HCT116 (cell line): Measurements from ENCODE around the gene BLID. TPM values are rescaled to one million over a fixed set of nuclear protein-coding genes. Genes with fewer than 3 reads are reported as not detected.

ENCODE experiments used
- ATAC-seq: fragments of 200-7000 bp; cut with Tn5 transposase; 2 replicates; pipeline ENCODE4 v1.9.1; 2020; ENCODE audit warnings: mild to moderate bottlenecking, moderate library complexity
- BruUV-seq: library from RNA; stranded (reverse); fragments of 400-500 nt; replicated peaks from 2 replicates; lab custom pipeline; 2021; lab: Mats Ljungman, UMichigan
- CTCF ChIA-PET: fragments of 300-600 bp; sonication (Branson Sonifier 250); formaldehyde crosslinking; loops from one replicate; lab custom pipeline; 2021; ENCODE audit warnings: antibody characterized with exemption; lab: Charles Lee
- POLR2A ChIA-PET: fragments of 300-600, 350-600 bp; sonication (Branson Sonifier 250); formaldehyde crosslinking; loops from one replicate; lab custom pipeline; 2021; ENCODE audit warnings: antibody characterized with exemption; lab: Charles Lee
- RAD21 ChIA-PET, 2 experiments: fragments of 300-600 bp; sonication (Branson Sonifier 250); formaldehyde crosslinking; loops; one replicate each; lab custom pipeline; 2023; ENCODE audit warnings: low total read pairs in 2 of 2; ENCODE audit not compliant: uncharacterized antibody in 2 of 2, unreplicated experiment in 2 of 2, low non-redundant PET in 1 of 2; lab: Charles Lee
- DNase-seq: peaks from one replicate; pipeline ENCODE4 v3.0.0-alpha.2; 2010; ENCODE audit warnings: low read depth, low spot score
- H2AFZ ChIP-seq: fragments of 200-600 bp; shearing (Covaris generic), sonication (generic); 2 replicates; pipeline ENCODE4 v1.6.1; 2017; ENCODE audit warnings: low read depth, mixed run types, mixed read lengths, antibody characterized with exemption, low read length; ENCODE audit not compliant: poor library complexity, severe bottlenecking
- H3K27ac ChIP-seq: 2 replicates; pipeline ENCODE4 v1.5.1; 2012; ENCODE audit warnings: low read depth, low read length
- H3K27me3 ChIP-seq: fragments of 200-600 bp; sonication (generic); 2 replicates; pipeline ENCODE4 v1.6.1; 2016; ENCODE audit warnings: mixed run types, low read length, mixed read lengths; ENCODE audit not compliant: insufficient read depth
- H3K36me3 ChIP-seq, 2 experiments: fragments of 200-500 bp in 1 of 2; fragments of 200-600 bp in 1 of 2; sonication (Bioruptor generic) in 1 of 2; sonication (generic) in 1 of 2; 2 replicates each; pipeline versions ENCODE4 v1.5.1 to v1.6.1; 2014 to 2016; ENCODE audit warnings: low read length in 2 of 2, inconsistent platforms in 1 of 2, mixed read lengths in 1 of 2, mixed run types in 1 of 2; ENCODE audit not compliant: insufficient read depth in 2 of 2, control insufficient read depth in 1 of 2
- H3K4me1 ChIP-seq, 2 experiments: fragments of 200-600 bp in 1 of 2; sonication (generic) in 1 of 2; 2 replicates each; pipeline versions ENCODE4 v1.5.1 to v1.6.1; 2012 to 2017; ENCODE audit warnings: low read length in 2 of 2, inconsistent platforms in 1 of 2, mild to moderate bottlenecking in 1 of 2, mixed read lengths in 1 of 2, mixed run types in 1 of 2, moderate library complexity in 1 of 2; ENCODE audit not compliant: insufficient read depth in 2 of 2, control insufficient read depth in 1 of 2
- H3K4me2 ChIP-seq: fragments of 200-600 bp; sonication (generic); 2 replicates; pipeline ENCODE4 v1.6.1; 2017; ENCODE audit warnings: mixed run types, low read length, mixed read lengths
- H3K4me3 ChIP-seq, 2 experiments: fragments of 200-600 bp in 1 of 2; sonication (generic) in 1 of 2; replicated peaks in 1 of 2; 2 replicates each; pipeline ENCODE4 v1.5.1; 2011 to 2016; ENCODE audit warnings: low read length in 2 of 2, control low read depth in 1 of 2, low read depth in 1 of 2, mild to moderate bottlenecking in 1 of 2, mixed read lengths in 1 of 2, mixed run types in 1 of 2
- H3K79me2 ChIP-seq: fragments of 200-600 bp; sonication (generic); 2 replicates; pipeline ENCODE4 v1.6.1; 2017; ENCODE audit warnings: mild to moderate bottlenecking, mixed run types, low read length, moderate library complexity, mixed read lengths; ENCODE audit not compliant: insufficient read depth
- H3K9ac ChIP-seq: fragments of 200-600 bp; sonication (generic); 2 replicates; pipeline ENCODE4 v1.6.1; 2016; ENCODE audit warnings: low read length, mixed read lengths
- H3K9me2 ChIP-seq: fragments of 200-600 bp; sonication (generic), shearing (Covaris generic); 2 replicates; pipeline ENCODE4 v1.6.1; 2017; ENCODE audit warnings: mixed run types, mild to moderate bottlenecking, moderate library complexity; ENCODE audit not compliant: insufficient read depth
- H3K9me3 ChIP-seq, 2 experiments: fragments of 200-500 bp in 1 of 2; fragments of 200-600 bp in 1 of 2; sonication (Bioruptor generic) in 1 of 2; sonication (generic) in 1 of 2; 2 replicates each; pipeline ENCODE4 v1.6.1; 2014 to 2017; ENCODE audit warnings: low read length in 2 of 2, mixed read lengths in 2 of 2, inconsistent platforms in 1 of 2, low read depth in 1 of 2, mild to moderate bottlenecking in 1 of 2, mixed run types in 1 of 2, moderate library complexity in 1 of 2; ENCODE audit not compliant: control insufficient read depth in 1 of 2, insufficient read depth in 1 of 2
- H4K20me1 ChIP-seq: fragments of 200-600 bp; sonication (generic), shearing (Covaris generic); 2 replicates; pipeline ENCODE4 v1.6.1; 2017; ENCODE audit warnings: mixed run types, mild to moderate bottlenecking, moderate library complexity; ENCODE audit not compliant: insufficient read depth
- ATF3 ChIP-seq: IDR thresholded peaks from 2 replicates; pipeline ENCODE4 v1.6.1; 2012
- CBX3 ChIP-seq: IDR thresholded peaks from 2 replicates; pipeline ENCODE4 v1.6.1; 2012; ENCODE audit warnings: low read depth
- CEBPB ChIP-seq: IDR thresholded peaks from 2 replicates; pipeline ENCODE4 v1.6.1; 2012; ENCODE audit warnings: low read depth
- CTCF ChIP-seq, 3 experiments: fragments of 200-600 bp in 1 of 3; sonication (generic) in 1 of 3; IDR thresholded peaks in 2 of 3; conservative IDR thresholded peaks in 1 of 3; 2 replicates each; pipeline ENCODE4 v1.5.1; 2012 to 2017; ENCODE audit warnings: low read depth in 2 of 3, low read length in 2 of 3, antibody characterized with exemption in 1 of 3, borderline replicate concordance in 1 of 3, control low read depth in 1 of 3, mild to moderate bottlenecking in 1 of 3, mixed read lengths in 1 of 3, mixed run types in 1 of 3, moderate library complexity in 1 of 3; ENCODE audit not compliant: insufficient read depth in 1 of 3
- EGR1 ChIP-seq: IDR thresholded peaks from 2 replicates; pipeline ENCODE4 v1.6.1; 2012; ENCODE audit warnings: low read depth
- ELF1 ChIP-seq: IDR thresholded peaks from 2 replicates; pipeline ENCODE4 v1.6.1; 2012; ENCODE audit warnings: low read depth, borderline replicate concordance
- EZH2phosphoT487 ChIP-seq: fragments of 200-600 bp; IDR thresholded peaks from 2 replicates; pipeline ENCODE4 v1.6.1; 2018; ENCODE audit warnings: antibody characterized with exemption, borderline replicate concordance
- FOSL1 ChIP-seq: IDR thresholded peaks from 2 replicates; pipeline ENCODE4 v1.6.1; 2012; ENCODE audit warnings: low read depth
- JUND ChIP-seq: IDR thresholded peaks from 2 replicates; pipeline ENCODE4 v1.6.1; 2012
- MAX ChIP-seq: IDR thresholded peaks from 2 replicates; pipeline ENCODE4 v1.6.1; 2012
- POLR2A ChIP-seq: IDR thresholded peaks from 2 replicates; pipeline ENCODE4 v1.7.0; 2011; ENCODE audit warnings: borderline replicate concordance; ENCODE audit not compliant: insufficient read depth, insufficient read length; ENCODE audit errors: extremely low read depth
- POLR2AphosphoS5 ChIP-seq: IDR thresholded peaks from 2 replicates; pipeline ENCODE4 v1.6.1; 2011; ENCODE audit warnings: mild to moderate bottlenecking, low read depth, low read length, moderate library complexity
- RAD21 ChIP-seq: IDR thresholded peaks from 2 replicates; pipeline ENCODE4 v1.6.1; 2012; ENCODE audit warnings: low read depth, mild to moderate bottlenecking
- REST ChIP-seq: IDR thresholded peaks from 2 replicates; pipeline ENCODE4 v1.6.1; 2012; ENCODE audit warnings: low read depth
- SIN3A ChIP-seq: IDR thresholded peaks from 2 replicates; pipeline ENCODE4 v1.6.1; 2012; ENCODE audit warnings: low read depth
- SRF ChIP-seq: IDR thresholded peaks from 2 replicates; pipeline ENCODE4 v1.6.1; 2012; ENCODE audit warnings: low read depth
- TCF7L2 ChIP-seq: IDR thresholded peaks from 2 replicates; pipeline ENCODE4 v1.7.0; 2011; ENCODE audit warnings: borderline replicate concordance, inconsistent platforms; ENCODE audit not compliant: insufficient read depth, insufficient read length; ENCODE audit errors: extremely low read depth
- ZNF274 ChIP-seq: fragments of 200-500 bp; sonication (Bioruptor generic); IDR thresholded peaks from 2 replicates; pipeline ENCODE4 v1.6.1; 2014; ENCODE audit warnings: mild to moderate bottlenecking, low read depth, low read length, inconsistent platforms
- intact Hi-C: fragments of 100-400 bp; cut with micrococcal nuclease; formaldehyde crosslinking; loops from 2 replicates; pipeline ENCODE4 v1.10.0; 2022
- total RNA-seq: library from RNA; stranded (reverse); gene quantifications from one replicate; pipeline ENCODE4 v1.2.1, GENCODE V29; 2021; ENCODE audit not compliant: unreplicated experiment

BLID gene
- total RNA-seq, 1 experiment from 2014 or later: 8.9 TPM

GRCh38 chr11:122076512-122077120, 39.4 kb downstream of the BLID start:
- ChIA-PET RAD21 (no interaction called here), CTCF (no interaction called here), POLR2A (no interaction called here)
- H3K79me2 ChIP-seq: no peaks in the 10 kb centered on the region
- no peak overlapping the region for H3K4me2 ChIP-seq
- no TSS peak for BruUV-seq
- no peaks in the 10 kb centered on the region for H3K27me3 ChIP-seq
- no peaks in the 10 kb centered on the region for H3K36me3 ChIP-seq
- H2AFZ ChIP-seq: no peak overlapping the region
- H3K4me3 ChIP-seq: no peak overlapping the region
- H3K9ac ChIP-seq: no peak overlapping the region
- no peak overlapping the region for H3K27ac ChIP-seq
- no peaks in the 10 kb centered on the region for H3K9me2 ChIP-seq
- intact Hi-C loops: no loop called here
- DNase-seq (no peak), ATAC-seq (no peak)
- H3K9me3 ChIP-seq: no peaks in the 10 kb centered on the region
- no peaks in the 10 kb centered on the region for H4K20me1 ChIP-seq
- H3K4me1 ChIP-seq: no peaks in the 10 kb centered on the region
- TF ChIP-seq FOSL1: no peak
- no peak for TF ChIP-seq REST
- TF ChIP-seq SIN3A: no peak
- TF ChIP-seq TCF7L2: no peak
- no peak for TF ChIP-seq CTCF (IDR thresholded peaks at IDR 0.05 in 2 of 3, conservative IDR thresholded peaks at IDR 0.05 in 1 of 3; ENCODE audit: borderline replicate concordance in 1 of 3, insufficient read depth in 1 of 3, low read depth in 2 of 3, low read length in 2 of 3)
- TF ChIP-seq ELF1: no peak
- TF ChIP-seq POLR2AphosphoS5: no peak
- TF ChIP-seq CEBPB: no peak
- TF ChIP-seq MAX: no peak
- TF ChIP-seq ATF3: no peak
- no peak for TF ChIP-seq RAD21
- TF ChIP-seq POLR2A: no peak
- no peak for TF ChIP-seq EGR1
- no peak for TF ChIP-seq ZNF274
- TF ChIP-seq EZH2phosphoT487: no peak
- TF ChIP-seq CBX3: no peak
- TF ChIP-seq JUND: no peak
- no peak for TF ChIP-seq SRF
